Measurements from ENCODE around the gene PTDSS2. TPM values are rescaled to one million over a fixed set of nuclear protein-coding genes. Genes with fewer than 3 reads are reported as not detected.

PTDSS2 gene
- total RNA-seq, 2 donors from 2014 or later: 55.2 to 56.1 TPM

DNA sequence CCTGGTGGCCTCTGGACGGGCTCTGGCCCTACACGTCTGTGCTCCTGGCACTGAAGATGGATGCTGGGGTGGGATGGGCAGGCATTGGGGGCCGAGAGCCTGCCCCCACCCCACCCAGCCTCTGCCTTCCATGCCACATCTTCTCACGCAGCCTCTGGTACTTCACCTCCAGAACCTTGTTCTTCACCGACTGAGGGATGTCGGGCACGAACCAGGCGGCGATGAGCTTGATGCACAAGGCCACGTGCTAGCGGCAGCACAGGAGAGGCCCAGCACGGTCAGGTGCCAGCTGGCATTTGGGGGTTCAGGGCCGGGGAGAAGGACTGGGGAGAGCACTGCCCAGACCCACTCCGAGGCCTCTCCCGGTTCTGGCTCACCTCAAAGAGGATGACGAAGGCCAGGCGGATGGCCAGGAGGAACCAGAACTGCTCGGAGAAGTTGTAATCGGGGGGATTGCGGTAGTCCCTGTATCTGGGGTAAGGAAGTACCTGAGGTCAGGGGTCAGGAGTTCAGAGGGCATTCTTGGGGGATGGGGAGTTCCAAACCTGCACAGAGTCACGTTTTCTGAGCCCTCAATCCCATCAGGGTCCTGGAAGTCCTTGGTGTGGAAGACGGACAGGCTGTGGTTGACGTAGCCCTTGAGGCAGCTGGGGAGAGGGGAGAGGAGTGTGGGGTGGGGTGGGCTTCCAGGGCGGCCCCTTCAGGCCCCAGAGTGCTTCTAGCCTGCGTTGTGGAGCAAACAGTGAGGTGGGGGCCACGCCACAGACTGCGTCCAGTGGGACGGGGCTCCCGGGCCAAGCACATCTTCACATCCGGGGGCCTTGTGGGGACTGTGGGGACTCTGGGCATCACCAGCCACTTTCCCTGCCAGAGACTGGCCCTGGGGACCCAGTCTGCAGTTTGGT is 31.5 kb upstream of the PTDSS2 start:
- Mint-ChIP-seq H3K27ac (no peak overlapping the region), H3K4me1 (peaks cover 14% of the 10 kb centered on the region), H3K36me3 (ENCODE audit: low read depth) (no peaks in the 10 kb centered on the region), H3K27me3 (ENCODE audit: insufficient read depth) (peaks cover 39% of the 10 kb centered on the region), H3K4me3 (no peak overlapping the region), H3K9me3 (no peaks in the 10 kb centered on the region)
- H3K36me3 ChIP-seq (ENCODE audit: control insufficient read depth, insufficient read depth, low read length): no peaks in the 10 kb centered on the region
- no peaks in the 10 kb centered on the region for H3K9me3 ChIP-seq (ENCODE audit: control insufficient read depth, low read length)
- no peak overlapping the region for H3K4me3 ChIP-seq (ENCODE audit: low read length)
- peaks cover 57% of the 10 kb centered on the region for H3K27me3 ChIP-seq (ENCODE audit: control insufficient read depth, insufficient read depth, low read length, poor library complexity, severe bottlenecking)
- no peak overlapping the region for H3K9ac ChIP-seq (ENCODE audit: extremely low read depth, low read length, poor library complexity, severe bottlenecking)
- no peak overlapping the region for H3K27ac ChIP-seq (ENCODE audit: low read depth, low read length)
- H3K4me1 ChIP-seq (ENCODE audit: control insufficient read depth, insufficient read depth, low read length): no peaks in the 10 kb centered on the region
- TF ChIP-seq, protein P1, sequence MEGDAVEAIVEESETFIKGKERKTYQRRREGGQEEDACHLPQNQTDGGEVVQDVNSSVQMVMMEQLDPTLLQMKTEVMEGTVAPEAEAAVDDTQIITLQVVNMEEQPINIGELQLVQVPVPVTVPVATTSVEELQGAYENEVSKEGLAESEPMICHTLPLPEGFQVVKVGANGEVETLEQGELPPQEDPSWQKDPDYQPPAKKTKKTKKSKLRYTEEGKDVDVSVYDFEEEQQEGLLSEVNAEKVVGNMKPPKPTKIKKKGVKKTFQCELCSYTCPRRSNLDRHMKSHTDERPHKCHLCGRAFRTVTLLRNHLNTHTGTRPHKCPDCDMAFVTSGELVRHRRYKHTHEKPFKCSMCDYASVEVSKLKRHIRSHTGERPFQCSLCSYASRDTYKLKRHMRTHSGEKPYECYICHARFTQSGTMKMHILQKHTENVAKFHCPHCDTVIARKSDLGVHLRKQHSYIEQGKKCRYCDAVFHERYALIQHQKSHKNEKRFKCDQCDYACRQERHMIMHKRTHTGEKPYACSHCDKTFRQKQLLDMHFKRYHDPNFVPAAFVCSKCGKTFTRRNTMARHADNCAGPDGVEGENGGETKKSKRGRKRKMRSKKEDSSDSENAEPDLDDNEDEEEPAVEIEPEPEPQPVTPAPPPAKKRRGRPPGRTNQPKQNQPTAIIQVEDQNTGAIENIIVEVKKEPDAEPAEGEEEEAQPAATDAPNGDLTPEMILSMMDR (conservative IDR thresholded peaks at IDR 0.05): no peak
- WGBS, 2 experiments (ENCODE audit: insufficient coverage in 1 of 2, insufficient read length in 1 of 2): 89 to 97% methylated on average over 18 to 30 of the region's 30 CpGs
- no peak for DNase-seq

- no peaks in the 10 kb centered on the region for H3K4me1 ChIP-seq (ENCODE audit: control insufficient read depth, insufficient read depth, low read length)
- H3K27ac ChIP-seq (ENCODE audit: low read depth, low read length): no peak overlapping the region
- no peak for DNase-seq
- H3K36me3 ChIP-seq (ENCODE audit: control insufficient read depth, insufficient read depth, low read length): no peaks in the 10 kb centered on the region
- no peaks in the 10 kb centered on the region for H3K9me3 ChIP-seq (ENCODE audit: control insufficient read depth, low read length)
- H3K4me3 ChIP-seq (ENCODE audit: low read length): no peak overlapping the region
- peaks cover 56% of the 10 kb centered on the region for H3K27me3 ChIP-seq (ENCODE audit: control insufficient read depth, insufficient read depth, low read length, poor library complexity, severe bottlenecking)
- no peak overlapping the region for H3K9ac ChIP-seq (ENCODE audit: extremely low read depth, low read length, poor library complexity, severe bottlenecking)
- Mint-ChIP-seq H3K27me3 (ENCODE audit: insufficient read depth) (peaks cover 44% of the 10 kb centered on the region), H3K4me1 (peaks cover 14% of the 10 kb centered on the region), H3K4me3 (no peak overlapping the region), H3K36me3 (ENCODE audit: low read depth) (no peaks in the 10 kb centered on the region), H3K9me3 (no peaks in the 10 kb centered on the region), H3K27ac (no peak overlapping the region)
- TF ChIP-seq, protein P1 (conservative IDR thresholded peaks at IDR 0.05): no peak
- WGBS, 2 experiments (ENCODE audit: insufficient coverage in 1 of 2, insufficient read length in 1 of 2): 86 to 93% methylated on average over 13 to 20 of the region's 20 CpGs
These were observed 30.7 kb upstream of the PTDSS2 start for GRCh38 chr11:419248-420005.

DNA sequence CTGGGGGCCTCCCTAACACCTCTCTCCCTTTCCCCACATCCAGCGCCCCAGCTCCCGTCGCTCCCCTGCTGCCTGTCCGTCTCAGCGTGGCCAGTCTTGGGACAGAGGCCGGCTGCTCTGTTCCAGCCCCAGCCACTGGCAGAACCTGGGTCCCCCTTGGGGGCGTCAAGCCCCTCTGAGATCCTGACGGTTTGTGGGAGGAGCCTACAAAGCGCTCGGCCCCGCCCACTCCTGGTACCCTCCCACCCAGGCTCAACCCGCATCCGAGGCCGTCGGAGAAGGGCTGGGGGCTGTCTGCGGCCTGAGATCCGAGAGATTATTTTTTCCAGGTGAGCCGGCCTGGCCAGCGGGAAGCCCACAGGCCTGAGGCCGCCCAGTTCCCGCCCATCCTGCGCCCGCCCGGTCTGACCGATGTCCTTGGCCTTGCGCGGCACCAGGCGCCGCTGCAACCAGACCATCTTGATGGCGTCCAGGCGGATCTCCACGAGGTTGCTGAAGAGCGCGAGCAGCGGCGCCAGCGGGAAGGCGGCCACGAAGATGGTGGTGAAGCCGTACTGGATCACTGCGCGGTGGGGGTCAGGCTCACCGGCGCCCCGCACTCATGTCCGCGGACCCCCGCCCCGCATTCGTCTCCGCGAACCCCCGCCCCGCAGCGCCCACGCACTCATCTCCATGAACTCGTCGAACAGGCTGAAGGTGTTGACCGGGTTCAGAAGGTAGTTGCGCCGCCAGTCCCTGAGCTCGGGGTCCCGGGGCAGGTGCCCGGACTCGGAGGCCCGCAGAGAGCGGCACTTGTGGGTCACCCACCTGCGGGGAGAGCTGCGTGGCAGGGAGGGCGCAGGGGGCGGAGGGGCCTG is 29.8 kb upstream of the PTDSS2 start:
- H3K36me3 ChIP-seq (ENCODE audit: control insufficient read depth, insufficient read depth, low read length): no peaks in the 10 kb centered on the region
- H3K27ac ChIP-seq (ENCODE audit: low read depth, low read length): no peak overlapping the region
- Mint-ChIP-seq H3K27ac (no peak overlapping the region), H3K4me1 (peaks cover 14% of the 10 kb centered on the region), H3K9me3 (peaks cover 3% of the 10 kb centered on the region), H3K27me3 (ENCODE audit: insufficient read depth) (peaks cover 47% of the 10 kb centered on the region), H3K4me3 (no peak overlapping the region), H3K36me3 (ENCODE audit: low read depth) (peaks cover 2% of the 10 kb centered on the region)
- TF ChIP-seq, protein P1 (conservative IDR thresholded peaks at IDR 0.05): no peak
- no peaks in the 10 kb centered on the region for H3K4me1 ChIP-seq (ENCODE audit: control insufficient read depth, insufficient read depth, low read length)
- no peak for DNase-seq
- H3K9me3 ChIP-seq (ENCODE audit: control insufficient read depth, low read length): no peaks in the 10 kb centered on the region
- H3K4me3 ChIP-seq (ENCODE audit: low read length): no peak overlapping the region
- 95 to 97% methylated on average over 59 to 71 of the region's 71 CpGs for WGBS, 2 experiments (ENCODE audit: insufficient coverage in 1 of 2, insufficient read length in 1 of 2)
- peaks cover 56% of the 10 kb centered on the region for H3K27me3 ChIP-seq (ENCODE audit: control insufficient read depth, insufficient read depth, low read length, poor library complexity, severe bottlenecking)
- no peak overlapping the region for H3K9ac ChIP-seq (ENCODE audit: extremely low read depth, low read length, poor library complexity, severe bottlenecking)

Data from endodermal cell (in vitro differentiated cells).